ENCODE results near the gene DDB1.
A peak's percentile ranks its signal among the peaks of the same experiment; 100 is the strongest.

The DDB1 gene

GRCh38 chr11:61302550-61302949 is 30.4 kb downstream of the DDB1 start:
- no peak for DNase-seq (ENCODE audit: low read depth)
- no peak for TF ChIP-seq CTCF (IDR thresholded peaks at IDR 0.05; ENCODE audit: control insufficient read depth, insufficient read depth, low read depth, low read length, missing control alignments)
- no peak overlapping the region for H3K4me3 ChIP-seq (ENCODE audit: control insufficient read depth, low read depth, low read length)

- no peak for DNase-seq (ENCODE audit: low read depth)
- no peak for TF ChIP-seq CTCF (IDR thresholded peaks at IDR 0.05; ENCODE audit: control insufficient read depth, insufficient read depth, low read depth, low read length, missing control alignments)
Measured at GRCh38 chr11:61298663-61299244, 34.2 kb downstream of the DDB1 start.

GRCh38 chr11:61297746-61298145 is 35.2 kb downstream of the DDB1 start:
- TF ChIP-seq CTCF (IDR thresholded peaks at IDR 0.05; ENCODE audit: control insufficient read depth, insufficient read depth, low read depth, low read length, missing control alignments) = no peak
- H3K4me3 ChIP-seq (ENCODE audit: control insufficient read depth, low read depth, low read length) = no peak overlapping the region
- DNase-seq (ENCODE audit: low read depth) = peak; percentile 88

More at GRCh38 chr11:61298663-61299244, 34.2 kb downstream of the DDB1 start:
- no peak overlapping the region for H3K4me3 ChIP-seq (ENCODE audit: control insufficient read depth, low read depth, low read length)

- no peak for TF ChIP-seq CTCF (IDR thresholded peaks at IDR 0.05; ENCODE audit: control insufficient read depth, insufficient read depth, low read depth, low read length, missing control alignments)
- no peak for DNase-seq (ENCODE audit: low read depth)
- H3K4me3 ChIP-seq (ENCODE audit: control insufficient read depth, low read depth, low read length) = no peak overlapping the region
Measured at GRCh38 chr11:61297341-61297740, 35.6 kb downstream of the DDB1 start.

- H3K4me3 ChIP-seq (ENCODE audit: control insufficient read depth, low read depth, low read length) = no peak overlapping the region
- DNase-seq (ENCODE audit: low read depth) = no peak
Measured at GRCh38 chr11:61295596-61295926, 37.3 kb downstream of the DDB1 start.

GRCh38 chr11:61294717-61295595 is 37.9 kb downstream of the DDB1 start, which contains the start of gene VWCE:
VWCE (minus strand) TSS chr11:61295316; CDS start chr11:61295037, 279 bp downstream.
- TF ChIP-seq CTCF (IDR thresholded peaks at IDR 0.05; ENCODE audit: control insufficient read depth, insufficient read depth, low read depth, low read length, missing control alignments) = peak; percentile 35
- H3K4me3 ChIP-seq (ENCODE audit: control insufficient read depth, low read depth, low read length) = peak within 1 kb of the TSS; percentile 49
- DNase-seq (ENCODE audit: low read depth) = no peak

More at GRCh38 chr11:61295596-61295926, 37.3 kb downstream of the DDB1 start:
- TF ChIP-seq CTCF (IDR thresholded peaks at IDR 0.05; ENCODE audit: control insufficient read depth, insufficient read depth, low read depth, low read length, missing control alignments) = no peak
